Liver (tissue), 9 donors: ENCODE data around the gene HSPBAP1. TPM values are rescaled to one million over a fixed set of nuclear protein-coding genes. Genes with fewer than 3 reads are reported as not detected.

ENCODE experiments used
- DNase-seq: peaks from one replicate; pipeline ENCODE4 v3.0.0-alpha.2; 2017; ENCODE audit warnings: low spot score
- H3K27ac ChIP-seq, 2 donors: one replicate each; pipeline ENCODE4 v1.7.0; 2013; ENCODE audit warnings: inconsistent platforms in 2 of 2, low read length in 2 of 2, control low read depth in 1 of 2, low read depth in 1 of 2, mild to moderate bottlenecking in 1 of 2
- H3K27me3 ChIP-seq, 4 donors: one replicate each; pipeline versions ENCODE4 v1.6.1 to v1.7.0; 2013; ENCODE audit warnings: low read length in 3 of 4, inconsistent platforms in 1 of 4, mild to moderate bottlenecking in 1 of 4, moderate library complexity in 1 of 4; ENCODE audit not compliant: control insufficient read depth in 4 of 4, insufficient read depth in 4 of 4
- H3K36me3 ChIP-seq, 4 donors: one replicate each; pipeline versions ENCODE4 v1.6.1 to v1.7.0; 2013; ENCODE audit warnings: low read length in 3 of 4, mild to moderate bottlenecking in 3 of 4, low read depth in 1 of 4, moderate library complexity in 1 of 4; ENCODE audit not compliant: control insufficient read depth in 4 of 4, insufficient read depth in 3 of 4
- H3K4me1 ChIP-seq, 4 donors: one replicate each; pipeline versions ENCODE4 v1.6.1 to v1.7.0; 2013; ENCODE audit warnings: low read length in 3 of 4, mild to moderate bottlenecking in 3 of 4, moderate library complexity in 1 of 4; ENCODE audit not compliant: control insufficient read depth in 4 of 4, insufficient read depth in 4 of 4
- H3K4me3 ChIP-seq, 3 donors: one replicate each; pipeline versions ENCODE4 v1.6.1 to v1.7.0; 2013; ENCODE audit warnings: low read length in 3 of 3, control low read depth in 1 of 3, low read depth in 1 of 3, mild to moderate bottlenecking in 1 of 3
- H3K9ac ChIP-seq, 2 donors: one replicate each; pipeline ENCODE4 v1.7.0; 2013; ENCODE audit warnings: low read length in 2 of 2, mild to moderate bottlenecking in 2 of 2, moderate library complexity in 2 of 2, control low read depth in 1 of 2, low read depth in 1 of 2
- H3K9me3 ChIP-seq, 4 donors: one replicate each; pipeline versions ENCODE4 v1.6.1 to v1.7.0; 2013; ENCODE audit warnings: low read length in 3 of 4; ENCODE audit not compliant: control insufficient read depth in 4 of 4
- CTCF ChIP-seq: fragments of 150-350 bp; IDR thresholded peaks from 2 replicates; pipeline ENCODE4 v1.5.1; 2017; ENCODE audit warnings: improper control_type of control experiment, low read depth, low read length; ENCODE audit not compliant: missing input control
- EGR1 ChIP-seq, 2 donors: IDR thresholded peaks; 2 replicates each; pipeline ENCODE4 v1.6.1; 2016 to 2018; ENCODE audit warnings: antibody characterized with exemption in 2 of 2, low read depth in 2 of 2
- FOXA1 ChIP-seq: IDR thresholded peaks from 2 replicates; pipeline ENCODE4 v1.6.1; 2016; ENCODE audit warnings: antibody characterized with exemption
- FOXA2 ChIP-seq: IDR thresholded peaks from 2 replicates; pipeline ENCODE4 v1.6.1; 2016; ENCODE audit warnings: antibody characterized with exemption
- GABPA ChIP-seq, 2 donors: IDR thresholded peaks in 1 of 2; conservative IDR thresholded peaks in 1 of 2; 2 replicates each; pipeline ENCODE4 v1.6.1; 2016; ENCODE audit warnings: antibody characterized with exemption in 2 of 2, mild to moderate bottlenecking in 1 of 2, moderate library complexity in 1 of 2
- HNF4A ChIP-seq, 2 donors: conservative IDR thresholded peaks; 2 replicates each; pipeline ENCODE4 v1.6.1; 2016; ENCODE audit warnings: antibody characterized with exemption in 2 of 2, mild to moderate bottlenecking in 2 of 2
- HNF4G ChIP-seq: IDR thresholded peaks from 2 replicates; pipeline ENCODE4 v1.6.1; 2016; ENCODE audit warnings: antibody characterized with exemption
- JUND ChIP-seq, 2 donors: IDR thresholded peaks; 2 replicates each; pipeline ENCODE4 v1.6.1; 2016; ENCODE audit warnings: antibody characterized with exemption in 2 of 2
- NR2F2 ChIP-seq: IDR thresholded peaks from 2 replicates; pipeline ENCODE4 v1.6.1; 2016; ENCODE audit warnings: antibody characterized with exemption
- RAD21 ChIP-seq, 2 donors: IDR thresholded peaks; 2 replicates each; pipeline ENCODE4 v1.6.1; 2016; ENCODE audit warnings: antibody characterized with exemption in 2 of 2, mild to moderate bottlenecking in 2 of 2
- RXRA ChIP-seq, 2 donors: IDR thresholded peaks; 2 replicates each; pipeline ENCODE4 v1.6.1; 2017 to 2018; ENCODE audit warnings: antibody characterized with exemption in 2 of 2, mild to moderate bottlenecking in 1 of 2
- SP1 ChIP-seq: IDR thresholded peaks from 2 replicates; pipeline ENCODE4 v1.6.1; 2018; ENCODE audit warnings: antibody characterized with exemption, mild to moderate bottlenecking
- TAF1 ChIP-seq: conservative IDR thresholded peaks from 2 replicates; pipeline ENCODE4 v1.6.1; 2016; ENCODE audit warnings: antibody characterized with exemption, mild to moderate bottlenecking
- YY1 ChIP-seq: IDR thresholded peaks from 2 replicates; pipeline ENCODE4 v1.6.1; 2016; ENCODE audit warnings: antibody characterized with exemption, mild to moderate bottlenecking
- WGBS: extraction: QIAGEN DNeasy Blood & Tissue Kit; methylation state at CpG from one replicate; pipeline ENCODE4 v1.1.7; 2013; 5-methylcytosine and 5-hydroxymethylcytosine counted together
- polyA plus RNA-seq, 2 donors: library from polyadenylated mRNA; stranded (reverse) in 1 of 2; unstranded in 1 of 2; fragments of 200-250 nt in 1 of 2; fragments of >200 nt in 1 of 2; fragmentation: Nextera tagmentation in 1 of 2; extraction: Ambion mirVana in 1 of 2; gene quantifications; one replicate each; pipeline versions ENCODE4 v1.2.1 to v1.2.3, GENCODE V29; 2013 to 2015
- total RNA-seq, 2 donors: library from RNA; depleted of rRNA; stranded (reverse); fragments of >200 nt; gene quantifications; one replicate each; pipeline ENCODE4 v1.2.3, GENCODE V29; 2014
- TF ChIP-seq, protein P1 (sequence below): IDR thresholded peaks from 2 replicates; pipeline ENCODE4 v1.6.1; 2016; ENCODE audit warnings: antibody characterized with exemption
- TF ChIP-seq, protein P2 (sequence below): IDR thresholded peaks from 2 replicates; pipeline ENCODE4 v1.6.1; 2016; ENCODE audit warnings: antibody characterized with exemption, mild to moderate bottlenecking
- TF ChIP-seq, protein P3 (sequence below): IDR thresholded peaks from 2 replicates; pipeline ENCODE4 v1.6.1; 2016; ENCODE audit warnings: antibody characterized with exemption
- TF ChIP-seq, protein P4 (sequence below): IDR thresholded peaks from 2 replicates; pipeline ENCODE4 v1.6.1; 2016; ENCODE audit warnings: antibody characterized with exemption
- donor health status: healthy.
- donor health status: healthy.
- donor health status: healthy.
- donor health status: healthy.
- donor health status: healthy.

Gene HSPBAP1
- total and polyA plus RNA-seq, 4 donors: 2.2 to 5.3 (median 3.9) TPM

GRCh38 chr3:122784436-122784835 lies 9.2 kb downstream of the HSPBAP1 start:
- Histone ChIP-seq H3K36me3 (no peaks in the 10 kb centered on the region), H3K27ac (no peak overlapping the region), H3K4me3 (no peak overlapping the region), H3K9ac (no peak overlapping the region), H3K27me3 (no peaks in the 10 kb centered on the region), H3K9me3 (no peaks in the 10 kb centered on the region), H3K4me1 (no peaks in the 10 kb centered on the region)
- DNase-seq: no peak
- whole genome bisulfite sequencing: 96% methylated on average over 1 of the region's 1 CpG
- TF ChIP-seq, protein P1, sequence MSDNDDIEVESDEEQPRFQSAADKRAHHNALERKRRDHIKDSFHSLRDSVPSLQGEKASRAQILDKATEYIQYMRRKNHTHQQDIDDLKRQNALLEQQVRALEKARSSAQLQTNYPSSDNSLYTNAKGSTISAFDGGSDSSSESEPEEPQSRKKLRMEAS: no peak
- TF ChIP-seq RAD21 (IDR thresholded peaks at IDR 0.05) (no peak), SP1 (no peak), GABPA (IDR thresholded peaks at IDR 0.05 in 1 of 2, conservative IDR thresholded peaks at IDR 0.05 in 1 of 2) (no peak), EGR1 (IDR thresholded peaks at IDR 0.05; ENCODE audit: low read depth in 2 of 2) (no peak), CTCF (no peak), HNF4A (conservative IDR thresholded peaks at IDR 0.05) (no peak), RXRA (IDR thresholded peaks at IDR 0.05) (no peak), FOXA2 (no peak), NR2F2 (no peak), YY1 (no peak), FOXA1 (no peak), HNF4G (no peak), JUND (IDR thresholded peaks at IDR 0.05) (no peak), TAF1 (no peak)
- TF ChIP-seq, protein P2, sequence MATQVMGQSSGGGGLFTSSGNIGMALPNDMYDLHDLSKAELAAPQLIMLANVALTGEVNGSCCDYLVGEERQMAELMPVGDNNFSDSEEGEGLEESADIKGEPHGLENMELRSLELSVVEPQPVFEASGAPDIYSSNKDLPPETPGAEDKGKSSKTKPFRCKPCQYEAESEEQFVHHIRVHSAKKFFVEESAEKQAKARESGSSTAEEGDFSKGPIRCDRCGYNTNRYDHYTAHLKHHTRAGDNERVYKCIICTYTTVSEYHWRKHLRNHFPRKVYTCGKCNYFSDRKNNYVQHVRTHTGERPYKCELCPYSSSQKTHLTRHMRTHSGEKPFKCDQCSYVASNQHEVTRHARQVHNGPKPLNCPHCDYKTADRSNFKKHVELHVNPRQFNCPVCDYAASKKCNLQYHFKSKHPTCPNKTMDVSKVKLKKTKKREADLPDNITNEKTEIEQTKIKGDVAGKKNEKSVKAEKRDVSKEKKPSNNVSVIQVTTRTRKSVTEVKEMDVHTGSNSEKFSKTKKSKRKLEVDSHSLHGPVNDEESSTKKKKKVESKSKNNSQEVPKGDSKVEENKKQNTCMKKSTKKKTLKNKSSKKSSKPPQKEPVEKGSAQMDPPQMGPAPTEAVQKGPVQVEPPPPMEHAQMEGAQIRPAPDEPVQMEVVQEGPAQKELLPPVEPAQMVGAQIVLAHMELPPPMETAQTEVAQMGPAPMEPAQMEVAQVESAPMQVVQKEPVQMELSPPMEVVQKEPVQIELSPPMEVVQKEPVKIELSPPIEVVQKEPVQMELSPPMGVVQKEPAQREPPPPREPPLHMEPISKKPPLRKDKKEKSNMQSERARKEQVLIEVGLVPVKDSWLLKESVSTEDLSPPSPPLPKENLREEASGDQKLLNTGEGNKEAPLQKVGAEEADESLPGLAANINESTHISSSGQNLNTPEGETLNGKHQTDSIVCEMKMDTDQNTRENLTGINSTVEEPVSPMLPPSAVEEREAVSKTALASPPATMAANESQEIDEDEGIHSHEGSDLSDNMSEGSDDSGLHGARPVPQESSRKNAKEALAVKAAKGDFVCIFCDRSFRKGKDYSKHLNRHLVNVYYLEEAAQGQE: no peak
- TF ChIP-seq, protein P3, sequence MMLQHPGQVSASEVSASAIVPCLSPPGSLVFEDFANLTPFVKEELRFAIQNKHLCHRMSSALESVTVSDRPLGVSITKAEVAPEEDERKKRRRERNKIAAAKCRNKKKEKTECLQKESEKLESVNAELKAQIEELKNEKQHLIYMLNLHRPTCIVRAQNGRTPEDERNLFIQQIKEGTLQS: no peak
- TF ChIP-seq, protein P4, sequence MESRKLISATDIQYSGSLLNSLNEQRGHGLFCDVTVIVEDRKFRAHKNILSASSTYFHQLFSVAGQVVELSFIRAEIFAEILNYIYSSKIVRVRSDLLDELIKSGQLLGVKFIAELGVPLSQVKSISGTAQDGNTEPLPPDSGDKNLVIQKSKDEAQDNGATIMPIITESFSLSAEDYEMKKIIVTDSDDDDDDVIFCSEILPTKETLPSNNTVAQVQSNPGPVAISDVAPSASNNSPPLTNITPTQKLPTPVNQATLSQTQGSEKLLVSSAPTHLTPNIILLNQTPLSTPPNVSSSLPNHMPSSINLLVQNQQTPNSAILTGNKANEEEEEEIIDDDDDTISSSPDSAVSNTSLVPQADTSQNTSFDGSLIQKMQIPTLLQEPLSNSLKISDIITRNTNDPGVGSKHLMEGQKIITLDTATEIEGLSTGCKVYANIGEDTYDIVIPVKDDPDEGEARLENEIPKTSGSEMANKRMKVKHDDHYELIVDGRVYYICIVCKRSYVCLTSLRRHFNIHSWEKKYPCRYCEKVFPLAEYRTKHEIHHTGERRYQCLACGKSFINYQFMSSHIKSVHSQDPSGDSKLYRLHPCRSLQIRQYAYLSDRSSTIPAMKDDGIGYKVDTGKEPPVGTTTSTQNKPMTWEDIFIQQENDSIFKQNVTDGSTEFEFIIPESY: no peak
